ENCODE data around the gene PDE9A. TPM values are rescaled to one million over a fixed set of nuclear protein-coding genes. Genes with fewer than 3 reads are reported as not detected.

The PDE9A gene
- total RNA-seq, 1 experiment from 2014 or later: 44.8 TPM

GRCh38 chr21:42630626-42631025 is 22.8 kb upstream of the PDE9A start (continued):
- TF ChIP-seq TEAD4 (CRISPR knock-in tag; IDR thresholded peaks at IDR 0.05) (no peak), ZNF512 (CRISPR knock-in tag; IDR thresholded peaks at IDR 0.05; ENCODE audit: borderline replicate concordance) (no peak), CDX4 (CRISPR knock-in tag; IDR thresholded peaks at IDR 0.05; ENCODE audit: borderline replicate concordance) (no peak), EMX1 (CRISPR knock-in tag; IDR thresholded peaks at IDR 0.05) (no peak), GTF2I (CRISPR knock-in tag; conservative IDR thresholded peaks at IDR 0.05) (no peak), PREB (CRISPR knock-in tag; IDR thresholded peaks at IDR 0.05; ENCODE audit: borderline replicate concordance) (no peak), MYBL2 (CRISPR knock-in tag; IDR thresholded peaks at IDR 0.05) (no peak), ZNF532 (CRISPR knock-in tag; IDR thresholded peaks at IDR 0.05; ENCODE audit: borderline replicate concordance) (no peak), MLX (CRISPR knock-in tag; IDR thresholded peaks at IDR 0.05) (no peak), CTCF (IDR thresholded peaks at IDR 0.05) (no peak)

GRCh38 chr21:42631142-42631541 is 22.3 kb upstream of the PDE9A start:
- Mint-ChIP-seq H3K27ac (no peak overlapping the region), H3K36me3 (no peaks in the 10 kb centered on the region), H3K4me3 (no peak overlapping the region), H3K4me1 (no peaks in the 10 kb centered on the region), H3K9me3 (no peaks in the 10 kb centered on the region), H3K27me3 (ENCODE audit: low read depth) (no peaks in the 10 kb centered on the region; the same call in none of the 2 replicates)
- POLR2A ChIA-PET: no interaction called here
- TF ChIP-seq CREB1 (CRISPR knock-in tag; IDR thresholded peaks at IDR 0.05): no peak
- TF ChIP-seq, protein P1, sequence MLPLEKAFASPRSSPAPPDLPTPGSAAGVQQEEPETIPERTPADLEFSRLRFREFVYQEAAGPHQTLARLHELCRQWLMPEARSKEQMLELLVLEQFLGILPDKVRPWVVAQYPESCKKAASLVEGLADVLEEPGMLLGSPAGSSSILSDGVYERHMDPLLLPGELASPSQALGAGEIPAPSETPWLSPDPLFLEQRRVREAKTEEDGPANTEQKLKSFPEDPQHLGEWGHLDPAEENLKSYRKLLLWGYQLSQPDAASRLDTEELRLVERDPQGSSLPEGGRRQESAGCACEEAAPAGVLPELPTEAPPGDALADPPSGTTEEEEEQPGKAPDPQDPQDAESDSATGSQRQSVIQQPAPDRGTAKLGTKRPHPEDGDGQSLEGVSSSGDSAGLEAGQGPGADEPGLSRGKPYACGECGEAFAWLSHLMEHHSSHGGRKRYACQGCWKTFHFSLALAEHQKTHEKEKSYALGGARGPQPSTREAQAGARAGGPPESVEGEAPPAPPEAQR (CRISPR knock-in tag; IDR thresholded peaks at IDR 0.05): no peak
- TF ChIP-seq SMAD4 (CRISPR knock-in tag; IDR thresholded peaks at IDR 0.05): no peak
- no peak for TF ChIP-seq NR3C1 (CRISPR knock-in tag; conservative IDR thresholded peaks at IDR 0.05; ENCODE audit: low read depth)
- no peak for TF ChIP-seq MXD4 (CRISPR knock-in tag; IDR thresholded peaks at IDR 0.05; ENCODE audit: borderline replicate concordance)
- TF ChIP-seq TEAD1 (CRISPR knock-in tag; IDR thresholded peaks at IDR 0.05): no peak
- no peak for TF ChIP-seq GTF2I (CRISPR knock-in tag; conservative IDR thresholded peaks at IDR 0.05)
- TF ChIP-seq ZNF232 (CRISPR knock-in tag; IDR thresholded peaks at IDR 0.05): no peak
- DNase-seq (ENCODE audit: low spot score) (no peak), ATAC-seq (no peak)
- CTCF ChIA-PET: interaction anchor here (1.2 kb wide), 1 partner anchor 38 kb away, joined by 4 read pairs; no protein-coding TSS in a partner anchor

Measured in WTC11 (cell line).